Parathyroid adenoma (tissue), 2 donors: ENCODE data around the gene LRP1-AS.

Experiments used
- H2AFZ ChIP-seq: fragments of 300-600 bp; sonication (generic); one replicate; pipeline ENCODE4 v1.7.0; 2017; ENCODE audit warnings: antibody characterized with exemption, mild to moderate bottlenecking
- H3K27ac ChIP-seq: fragments of 300-600 bp; sonication (generic); one replicate; pipeline ENCODE4 v1.7.0; 2017
- H3K27me3 ChIP-seq: fragments of 300-600 bp; sonication (generic); one replicate; pipeline ENCODE4 v1.7.0; 2017; ENCODE audit warnings: low read length; ENCODE audit not compliant: control insufficient read depth, insufficient read depth
- H3K36me3 ChIP-seq: fragments of 300-600 bp; sonication (generic); one replicate; pipeline ENCODE4 v1.7.0; 2017; ENCODE audit warnings: low read length; ENCODE audit not compliant: control insufficient read depth, insufficient read depth
- H3K4me1 ChIP-seq: fragments of 300-600 bp; sonication (generic); one replicate; pipeline ENCODE4 v1.7.0; 2017; ENCODE audit warnings: control low read depth
- H3K4me2 ChIP-seq: fragments of 300-600 bp; sonication (generic); one replicate; pipeline ENCODE4 v1.7.0; 2017; ENCODE audit warnings: low read length
- H3K4me3 ChIP-seq: fragments of 300-600 bp; sonication (generic); one replicate; pipeline ENCODE4 v1.7.0; 2017; ENCODE audit warnings: low read depth, low read length
- H3K79me2 ChIP-seq: fragments of 300-600 bp; sonication (generic); one replicate; pipeline ENCODE4 v1.7.0; 2017; ENCODE audit warnings: control low read depth
- H3K9ac ChIP-seq: fragments of 300-600 bp; sonication (generic); one replicate; pipeline ENCODE4 v1.7.0; 2017; ENCODE audit warnings: mild to moderate bottlenecking
- H3K9me3 ChIP-seq: fragments of 300-600 bp; sonication (generic); one replicate; pipeline ENCODE4 v1.7.0; 2017; ENCODE audit warnings: low read length; ENCODE audit not compliant: control insufficient read depth
- TF ChIP-seq, protein P1 (sequence below): fragments of 300-600 bp; sonication (generic); IDR thresholded peaks from one replicate; pipeline ENCODE4 v1.7.0; 2017; ENCODE audit warnings: antibody characterized with exemption, mild to moderate bottlenecking
- donor health status: primary hyperparathyroidism.

LRP1-AS gene

GRCh38 chr12:57142727-57143126 is 4.7 kb downstream of the LRP1-AS start:
- Histone ChIP-seq H3K4me1 (no peaks in the 10 kb centered on the region), H3K79me2 (no peaks in the 10 kb centered on the region), H3K9me3 (no peaks in the 10 kb centered on the region), H3K27ac (no peak overlapping the region), H3K27me3 (no peaks in the 10 kb centered on the region), H3K9ac (no peak overlapping the region), H3K36me3 (no peaks in the 10 kb centered on the region), H3K4me2 (no peak overlapping the region), H2AFZ (no peak overlapping the region), H3K4me3 (no peak overlapping the region)
- TF ChIP-seq, protein P1, sequence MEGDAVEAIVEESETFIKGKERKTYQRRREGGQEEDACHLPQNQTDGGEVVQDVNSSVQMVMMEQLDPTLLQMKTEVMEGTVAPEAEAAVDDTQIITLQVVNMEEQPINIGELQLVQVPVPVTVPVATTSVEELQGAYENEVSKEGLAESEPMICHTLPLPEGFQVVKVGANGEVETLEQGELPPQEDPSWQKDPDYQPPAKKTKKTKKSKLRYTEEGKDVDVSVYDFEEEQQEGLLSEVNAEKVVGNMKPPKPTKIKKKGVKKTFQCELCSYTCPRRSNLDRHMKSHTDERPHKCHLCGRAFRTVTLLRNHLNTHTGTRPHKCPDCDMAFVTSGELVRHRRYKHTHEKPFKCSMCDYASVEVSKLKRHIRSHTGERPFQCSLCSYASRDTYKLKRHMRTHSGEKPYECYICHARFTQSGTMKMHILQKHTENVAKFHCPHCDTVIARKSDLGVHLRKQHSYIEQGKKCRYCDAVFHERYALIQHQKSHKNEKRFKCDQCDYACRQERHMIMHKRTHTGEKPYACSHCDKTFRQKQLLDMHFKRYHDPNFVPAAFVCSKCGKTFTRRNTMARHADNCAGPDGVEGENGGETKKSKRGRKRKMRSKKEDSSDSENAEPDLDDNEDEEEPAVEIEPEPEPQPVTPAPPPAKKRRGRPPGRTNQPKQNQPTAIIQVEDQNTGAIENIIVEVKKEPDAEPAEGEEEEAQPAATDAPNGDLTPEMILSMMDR, result no peak

DNA sequence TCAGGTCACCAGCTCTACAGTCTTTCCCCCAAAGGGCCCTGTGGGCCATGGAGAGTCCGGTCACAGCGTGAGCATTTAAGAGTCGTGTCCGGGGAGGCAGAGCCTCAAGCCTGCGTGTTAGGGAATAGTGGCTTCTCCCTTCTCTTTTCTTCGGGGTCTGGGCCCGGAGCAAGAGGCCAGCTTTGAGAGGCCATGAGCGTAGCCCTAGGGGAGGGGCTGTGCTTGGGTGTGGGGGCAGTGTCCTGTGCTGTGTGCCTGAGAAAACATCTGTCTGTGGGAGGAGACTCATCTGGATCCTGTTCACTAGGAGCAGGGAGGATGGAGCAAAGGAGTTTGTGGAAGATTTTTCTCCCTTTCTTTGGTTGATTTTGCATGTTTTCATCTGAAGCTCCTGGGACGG is 5.3 kb downstream of the LRP1-AS start:
- no peaks in the 10 kb centered on the region for H3K4me1 ChIP-seq
- H3K79me2 ChIP-seq, result no peaks in the 10 kb centered on the region
- H3K27me3 ChIP-seq, result no peaks in the 10 kb centered on the region
- H3K27ac ChIP-seq, result no peak overlapping the region
- H3K9ac ChIP-seq, result no peak overlapping the region
- no peak overlapping the region for H3K4me2 ChIP-seq
- no peaks in the 10 kb centered on the region for H3K36me3 ChIP-seq
- no peak overlapping the region for H3K4me3 ChIP-seq
- no peak overlapping the region for H2AFZ ChIP-seq
- no peaks in the 10 kb centered on the region for H3K9me3 ChIP-seq
- TF ChIP-seq, protein P1, result no peak

GRCh38 chr12:57141249-57141648 is 6.2 kb downstream of the LRP1-AS start:
- no peaks in the 10 kb centered on the region for H3K79me2 ChIP-seq
- H3K36me3 ChIP-seq, result no peaks in the 10 kb centered on the region
- no peaks in the 10 kb centered on the region for H3K4me1 ChIP-seq
- TF ChIP-seq, protein P1, result no peak
- H3K9me3 ChIP-seq, result no peaks in the 10 kb centered on the region
- H2AFZ ChIP-seq, result no peak overlapping the region
- no peak overlapping the region for H3K4me3 ChIP-seq
- no peak overlapping the region for H3K4me2 ChIP-seq
- no peaks in the 10 kb centered on the region for H3K27me3 ChIP-seq
- no peak overlapping the region for H3K27ac ChIP-seq
- no peak overlapping the region for H3K9ac ChIP-seq

- Histone ChIP-seq H3K9me3 (no peaks in the 10 kb centered on the region), H3K27ac (no peak overlapping the region), H3K36me3 (no peaks in the 10 kb centered on the region), H2AFZ (no peak overlapping the region), H3K9ac (no peak overlapping the region), H3K4me2 (no peak overlapping the region), H3K27me3 (no peaks in the 10 kb centered on the region), H3K4me1 (no peaks in the 10 kb centered on the region), H3K4me3 (no peak overlapping the region), H3K79me2 (no peaks in the 10 kb centered on the region)
- TF ChIP-seq, protein P1, result no peak
Observed at GRCh38 chr12:57139796-57140649, 7.4 kb downstream of the LRP1-AS start.
